Motor neuron (in vitro differentiated cells): ENCODE measurements around the gene CPA5. TPM values are rescaled to one million over a fixed set of nuclear protein-coding genes. Genes with fewer than 3 reads are reported as not detected.

Experiments
- ATAC-seq, 8 experiments: fragments of 200-7000 bp; cut with Tn5 transposase; replicated peaks in 6 of 8; 2 replicates each; pipeline ENCODE4 v1.8.0; 2021; ENCODE audit warnings: mild to moderate bottlenecking in 8 of 8, moderate library complexity in 8 of 8
- H3K27ac ChIP-seq, 2 donors: fragments of 250-450 bp; sonication (Bioruptor Pico); 2 replicates each; pipeline ENCODE4 v1.9.0; 2021; ENCODE audit warnings: antibody characterized with exemption in 2 of 2, mild to moderate bottlenecking in 2 of 2, moderate library complexity in 1 of 2
- H3K4me1 ChIP-seq, 2 donors: fragments of 250-450 bp; sonication (Bioruptor Pico); replicated peaks in 1 of 2; 2 replicates each; pipeline ENCODE4 v1.6.1; 2021; ENCODE audit warnings: antibody characterized with exemption in 2 of 2, mild to moderate bottlenecking in 2 of 2, moderate library complexity in 1 of 2
- H3K4me3 ChIP-seq, 5 donors: fragments of 250-450 bp; sonication (Bioruptor Pico); 2 replicates each; pipeline ENCODE4 v1.9.0; 2021; ENCODE audit warnings: antibody characterized with exemption in 5 of 5, mild to moderate bottlenecking in 5 of 5, moderate library complexity in 4 of 5
- WGBS, 10 experiments: fragments of 450-650 bp; shearing (Covaris generic); methylation state at CpG; one replicate each; pipeline ENCODE4 v1.0.0; 2022; 5-methylcytosine and 5-hydroxymethylcytosine counted together
- in situ Hi-C, 9 experiments: fragments of 400-800 bp; cut with MboI; loops; one replicate each; pipeline ENCODE4 v1.15.0; 2021; ENCODE audit warnings: low sequenced_read_pairs in 9 of 9, low pct_unique_long_range_greater_than_20kb in 2 of 9; ENCODE audit not compliant: unreplicated experiment in 9 of 9
- total RNA-seq, 8 experiments: library from RNA; unstranded; fragments of 300-600 nt; gene quantifications; 2 replicates each; pipeline versions ENCODE4 v1.2.3 to v1.2.4, GENCODE V29; 2022

CPA5 gene
- total RNA-seq, 8 experiments from 2014 or later: 0.22 to 2.6 (median 1.4) TPM

DNA sequence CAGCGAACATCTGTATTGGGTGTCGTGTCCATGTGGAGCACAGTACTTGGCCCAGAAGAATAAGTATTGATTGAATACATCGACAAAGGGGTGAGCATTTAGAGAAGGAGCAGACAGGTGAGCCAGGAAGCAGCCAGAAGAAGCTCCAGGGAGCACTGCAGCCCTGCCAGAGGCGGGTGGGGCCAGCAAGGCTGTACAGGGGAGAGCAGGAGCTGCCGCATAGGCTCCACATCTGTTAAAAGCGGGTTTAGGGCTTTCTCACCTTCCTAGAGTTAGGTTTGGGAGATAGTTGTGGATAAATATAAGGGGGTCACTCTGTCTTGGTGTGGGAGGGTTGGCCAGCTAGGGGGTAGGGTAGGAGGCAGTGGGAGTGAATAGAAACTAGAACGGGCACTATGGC is 34.4 kb downstream of the CPA5 start:
- no peak overlapping the region for H3K4me3 ChIP-seq
- 20 to 100% (median 91%) methylated on average over 1 to 5 of the region's 7 CpGs; no CpG with 5 or more reads in 6 of the 10 experiments for WGBS, 10 experiments
- in situ Hi-C loops: no loop called here
- ATAC-seq: no peak
- H3K4me1 ChIP-seq: peaks cover 19 to 23% of the 10 kb centered on the region in 2 donors
- peak overlapping the region in 1 of 2 donors; percentile 20 for H3K27ac ChIP-seq

DNA sequence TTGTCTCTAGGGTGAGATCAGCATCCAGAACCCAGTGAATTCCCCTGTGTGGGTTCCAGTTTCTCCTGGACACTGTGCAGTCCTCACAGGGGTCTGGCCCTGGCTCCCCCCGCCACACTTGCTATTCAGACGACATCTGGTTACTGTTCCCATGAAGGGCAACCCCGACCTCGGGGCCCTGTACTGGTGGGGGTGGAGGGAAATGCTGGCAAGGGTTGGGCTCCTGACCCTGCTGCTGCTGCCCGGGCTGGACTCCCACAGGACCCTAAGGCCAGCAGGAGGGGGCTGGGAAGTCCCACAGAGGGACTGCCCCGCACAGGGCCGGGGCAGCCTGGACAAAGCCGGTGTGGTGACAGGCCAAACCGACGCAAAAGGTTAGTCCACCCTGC is 34.9 kb downstream of the CPA5 start:
- in situ Hi-C loops: no loop called here
- 30% methylated on average over 2 of the region's 10 CpGs; no CpG with 5 or more reads in 9 of the 10 experiments for WGBS, 10 experiments
- Histone ChIP-seq H3K4me1 (peaks cover 15 to 18% of the 10 kb centered on the region in 2 donors), H3K4me3 (no peak overlapping the region), H3K27ac (peak overlapping the region in 1 of 2 donors; percentile 20)
- ATAC-seq: peak in 4 of 8 experiments; percentile 26 to 43 (median 34)

DNA sequence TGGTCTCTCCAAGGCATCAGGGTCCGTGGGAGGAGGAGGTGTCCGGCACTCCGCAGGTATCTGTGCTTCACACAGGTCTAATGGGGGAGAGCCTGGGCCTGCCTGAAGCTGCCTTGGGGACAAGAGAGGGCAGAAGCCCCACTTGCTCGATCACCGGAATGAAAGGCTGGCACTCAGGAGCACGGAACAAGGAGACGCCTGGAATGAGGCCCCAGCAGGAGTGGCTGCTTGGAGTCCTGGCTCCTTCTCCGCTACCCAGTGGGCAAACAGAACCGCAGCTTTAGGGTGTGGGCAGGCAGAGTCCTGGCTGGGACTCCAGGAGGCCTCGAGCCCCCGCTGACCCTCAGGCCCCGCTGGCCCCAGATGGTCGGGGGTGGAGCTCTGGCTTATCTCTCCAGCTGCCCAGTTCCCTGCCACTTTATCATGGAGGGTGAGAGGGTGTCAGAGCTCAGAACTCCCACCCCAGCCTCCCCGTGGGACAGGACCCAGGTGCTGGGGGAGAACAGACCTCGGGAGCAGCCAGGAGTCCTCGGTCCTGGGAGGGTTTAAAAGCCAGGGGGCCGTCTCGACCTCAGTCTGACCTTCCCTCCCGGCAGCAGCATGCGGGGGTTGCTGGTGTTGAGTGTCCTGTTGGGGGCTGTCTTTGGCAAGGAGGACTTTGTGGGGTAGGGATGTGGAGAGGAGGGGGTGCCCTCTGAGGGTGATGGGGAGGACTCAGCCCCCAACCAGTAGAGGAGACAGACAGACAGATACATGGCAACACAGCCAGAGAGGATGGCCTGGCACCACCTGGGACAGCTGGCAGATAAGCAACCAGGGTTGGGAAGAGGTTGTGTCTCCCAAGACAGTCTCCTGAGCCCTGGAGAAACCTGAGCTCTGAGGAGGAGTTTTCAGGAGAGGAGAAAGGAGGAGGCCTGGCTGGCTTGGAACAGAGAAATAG is 35.6 kb downstream of the CPA5 start, which contains the start of gene CPA1:
Gene CPA1 (plus strand): TSS at position 574 of the 940 bp plus-strand sequence. CDS start 27 bp downstream, at position 601.
- 15 to 69% methylated on average over 3 to 5 of the region's 20 CpGs; no CpG with 5 or more reads in 8 of the 10 experiments for WGBS, 10 experiments
- in situ Hi-C loops: no loop called here
- ATAC-seq: peak in 7 of 8 experiments; percentile 34 to 70 (median 59)

DNA sequence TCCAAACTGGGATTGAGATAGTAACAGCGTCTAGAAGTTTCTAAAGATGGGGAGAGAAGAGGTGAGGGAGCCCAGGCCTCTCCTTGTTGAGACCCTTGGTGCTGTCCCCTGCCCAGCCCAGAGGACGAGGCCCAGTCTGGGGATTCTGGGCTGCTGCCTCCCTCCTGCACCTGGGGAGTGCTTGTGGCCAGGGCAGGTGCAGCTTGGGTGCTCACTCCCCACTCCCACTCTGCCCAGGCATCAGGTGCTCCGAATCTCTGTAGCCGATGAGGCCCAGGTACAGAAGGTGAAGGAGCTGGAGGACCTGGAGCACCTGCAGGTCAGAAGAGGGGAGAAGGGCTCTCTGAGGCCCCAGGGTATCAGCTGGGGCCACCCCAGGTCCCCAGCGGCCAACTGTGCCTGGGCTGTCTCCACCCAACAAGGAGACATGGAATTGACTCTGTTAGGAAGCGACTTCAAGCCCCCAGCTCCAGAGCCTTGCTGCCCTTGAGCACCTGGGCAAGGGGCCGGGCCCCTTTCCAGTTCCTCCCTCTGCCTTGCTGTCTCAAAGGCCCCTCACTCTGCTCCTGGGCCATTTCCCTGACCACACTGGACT is 36.3 kb downstream of the CPA5 start:
- WGBS, 10 experiments: 40 to 100% (median 90%) methylated on average over 1 to 2 of the region's 7 CpGs; no CpG with 5 or more reads in 5 of the 10 experiments
- Histone ChIP-seq H3K27ac (no peak overlapping the region), H3K4me3 (no peak overlapping the region), H3K4me1 (peaks cover 15 to 16% of the 10 kb centered on the region in 2 donors)
- in situ Hi-C loops: no loop called here
- ATAC-seq: no peak

More for the DNA sequence above, 35.6 kb downstream of the CPA5 start, which contains the start of gene CPA1:
- peaks cover 15 to 16% of the 10 kb centered on the region in 2 donors for H3K4me1 ChIP-seq
- H3K4me3 ChIP-seq: no peak within 1 kb of the TSS
- peak within 1 kb of the TSS; percentile 9 to 20 for H3K27ac ChIP-seq

DNA sequence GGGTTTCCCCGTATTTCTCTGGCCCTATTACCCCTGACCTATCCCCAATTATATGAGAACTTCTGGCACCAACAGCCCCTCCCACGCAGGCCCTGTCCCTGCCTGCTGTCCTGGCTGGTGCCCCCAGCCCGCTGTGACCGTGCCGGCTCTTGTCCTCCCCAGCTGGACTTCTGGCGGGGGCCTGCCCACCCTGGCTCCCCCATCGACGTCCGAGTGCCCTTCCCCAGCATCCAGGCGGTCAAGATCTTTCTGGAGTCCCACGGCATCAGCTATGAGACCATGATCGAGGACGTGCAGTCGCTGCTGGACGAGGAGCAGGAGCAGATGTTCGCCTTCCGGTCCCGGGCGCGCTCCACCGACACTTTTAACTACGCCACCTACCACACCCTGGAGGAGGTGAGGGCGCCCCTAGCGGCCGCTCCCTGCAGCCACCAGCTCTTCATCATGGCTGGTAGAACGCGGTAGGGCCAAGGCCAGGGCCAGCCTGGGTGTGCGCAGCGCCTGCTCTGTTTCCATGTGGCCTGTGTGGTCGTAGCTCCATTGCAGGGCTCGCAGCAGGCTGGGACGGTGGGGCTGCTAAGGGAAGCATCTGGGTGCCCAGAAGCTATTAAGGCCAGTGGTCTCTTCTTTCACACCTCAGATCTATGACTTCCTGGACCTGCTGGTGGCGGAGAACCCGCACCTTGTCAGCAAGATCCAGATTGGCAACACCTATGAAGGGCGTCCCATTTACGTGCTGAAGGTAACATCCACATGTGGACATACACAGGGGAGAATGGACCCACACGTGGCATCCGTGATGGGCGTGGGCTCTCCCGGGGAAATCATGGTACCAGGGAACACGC is 37.1 kb downstream of the CPA5 start:
- in situ Hi-C loops: no loop called here
- Histone ChIP-seq H3K27ac (no peak overlapping the region), H3K4me3 (no peak overlapping the region), H3K4me1 (peaks cover 15 to 16% of the 10 kb centered on the region in 2 donors)
- WGBS, 10 experiments: 86 to 100% (median 100%) methylated on average over 1 to 16 of the region's 41 CpGs; no CpG with 5 or more reads in 1 of the 10 experiments
- no peak for ATAC-seq

DNA sequence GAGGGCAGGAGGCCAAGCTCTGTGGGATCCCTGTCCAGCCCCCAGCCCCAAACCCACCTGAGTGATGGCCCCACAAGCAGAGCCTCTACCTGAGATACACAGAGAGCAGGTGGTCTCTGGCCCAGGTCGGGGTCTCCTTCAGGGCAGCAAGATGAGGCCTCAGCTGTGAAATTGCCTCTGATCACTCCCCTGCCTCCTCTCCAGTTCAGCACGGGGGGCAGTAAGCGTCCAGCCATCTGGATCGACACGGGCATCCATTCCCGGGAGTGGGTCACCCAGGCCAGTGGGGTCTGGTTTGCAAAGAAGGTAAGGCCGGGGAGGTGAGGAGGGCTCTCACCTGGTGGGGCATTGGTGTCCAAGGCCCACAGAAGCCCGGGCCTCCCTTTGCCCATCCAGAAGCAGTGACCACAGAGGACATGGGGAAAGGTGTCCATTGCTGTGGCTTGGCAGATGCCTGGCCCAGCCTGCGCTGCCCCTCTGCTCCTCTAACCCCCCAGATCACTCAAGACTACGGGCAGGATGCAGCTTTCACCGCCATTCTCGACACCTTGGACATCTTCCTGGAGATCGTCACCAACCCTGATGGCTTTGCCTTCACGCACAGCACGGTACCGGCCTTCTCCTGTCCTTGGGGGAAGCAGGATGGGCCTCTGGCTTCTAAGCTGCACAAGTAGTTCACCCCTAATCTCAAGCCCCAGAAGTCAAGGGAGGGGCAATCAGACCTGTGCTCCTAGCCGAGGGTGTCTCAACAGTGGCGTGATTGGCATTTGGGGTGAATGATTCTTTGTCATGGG is 38.8 kb downstream of the CPA5 start:
- no peak overlapping the region for H3K27ac ChIP-seq
- no peak for ATAC-seq
- 40 to 100% (median 80%) methylated on average over 1 to 5 of the region's 18 CpGs; no CpG with 5 or more reads in 4 of the 10 experiments for WGBS, 10 experiments
- in situ Hi-C loops: no loop called here
- peaks cover 15 to 21% of the 10 kb centered on the region in 2 donors for H3K4me1 ChIP-seq
- no peak overlapping the region for H3K4me3 ChIP-seq

DNA sequence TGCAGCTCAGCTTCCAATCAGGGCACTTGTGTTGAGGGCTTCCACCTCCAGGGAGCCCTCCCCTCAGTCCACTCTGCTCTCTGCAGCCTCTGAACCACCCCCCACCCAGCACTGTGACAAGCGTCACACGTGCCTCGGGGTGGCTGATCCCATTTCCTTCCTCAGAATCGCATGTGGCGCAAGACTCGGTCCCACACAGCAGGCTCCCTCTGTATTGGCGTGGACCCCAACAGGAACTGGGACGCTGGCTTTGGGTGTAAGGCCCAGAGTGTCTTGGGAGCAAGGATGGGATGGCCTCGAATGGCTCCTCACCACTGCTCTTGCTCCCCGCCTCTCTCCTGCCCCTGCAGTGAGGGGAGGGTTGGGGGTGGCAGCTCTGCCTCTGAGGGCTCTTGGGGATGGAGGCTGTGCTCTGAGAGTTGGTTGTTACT is 39.8 kb downstream of the CPA5 start:
- 69 to 94% (median 86%) methylated on average over 2 to 7 of the region's 10 CpGs; no CpG with 5 or more reads in 7 of the 10 experiments for WGBS, 10 experiments
- H3K4me1 ChIP-seq: peaks cover 15 to 21% of the 10 kb centered on the region in 2 donors
- in situ Hi-C loops: no loop called here
- H3K4me3 ChIP-seq: no peak overlapping the region
- ATAC-seq: no peak
- H3K27ac ChIP-seq: no peak overlapping the region

DNA sequence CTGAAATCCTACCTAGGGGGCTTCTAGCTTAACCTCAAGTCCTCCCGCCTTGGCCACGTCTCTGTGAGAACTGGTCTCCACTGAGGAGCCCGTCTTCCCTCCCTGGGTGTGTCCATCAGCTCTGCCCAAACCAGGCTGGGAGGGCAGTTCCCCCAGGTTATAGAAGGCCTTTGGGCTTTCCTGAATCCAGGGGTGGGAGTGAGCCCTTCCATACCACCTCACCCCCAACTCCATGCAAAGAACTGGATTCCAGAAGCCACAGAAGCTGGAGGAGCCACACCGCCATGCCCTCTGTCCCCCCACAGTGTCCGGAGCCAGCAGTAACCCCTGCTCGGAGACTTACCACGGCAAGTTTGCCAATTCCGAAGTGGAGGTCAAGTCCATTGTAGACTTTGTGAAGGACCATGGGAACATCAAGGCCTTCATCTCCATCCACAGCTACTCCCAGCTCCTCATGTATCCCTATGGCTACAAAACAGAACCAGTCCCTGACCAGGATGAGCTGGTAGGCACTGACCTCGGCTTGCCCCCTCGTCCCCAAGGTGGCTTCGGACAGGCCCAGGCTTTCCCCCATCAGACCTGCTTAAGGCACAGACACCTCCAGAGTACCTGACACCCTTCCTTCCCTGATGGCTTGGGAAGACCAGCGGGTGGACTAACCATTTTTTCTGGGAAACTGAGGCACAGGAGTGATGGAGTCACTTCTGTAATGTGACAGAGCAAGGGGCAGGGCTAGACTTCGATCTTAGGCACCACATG is 40.4 kb downstream of the CPA5 start:
- ATAC-seq: no peak
- Histone ChIP-seq H3K4me1 (peaks cover 10 to 16% of the 10 kb centered on the region in 2 donors), H3K4me3 (no peak overlapping the region), H3K27ac (no peak overlapping the region)
- 89 to 100% (median 93%) methylated on average over 1 to 9 of the region's 13 CpGs; no CpG with 5 or more reads in 4 of the 10 experiments for WGBS, 10 experiments
- in situ Hi-C loops: no loop called here

DNA sequence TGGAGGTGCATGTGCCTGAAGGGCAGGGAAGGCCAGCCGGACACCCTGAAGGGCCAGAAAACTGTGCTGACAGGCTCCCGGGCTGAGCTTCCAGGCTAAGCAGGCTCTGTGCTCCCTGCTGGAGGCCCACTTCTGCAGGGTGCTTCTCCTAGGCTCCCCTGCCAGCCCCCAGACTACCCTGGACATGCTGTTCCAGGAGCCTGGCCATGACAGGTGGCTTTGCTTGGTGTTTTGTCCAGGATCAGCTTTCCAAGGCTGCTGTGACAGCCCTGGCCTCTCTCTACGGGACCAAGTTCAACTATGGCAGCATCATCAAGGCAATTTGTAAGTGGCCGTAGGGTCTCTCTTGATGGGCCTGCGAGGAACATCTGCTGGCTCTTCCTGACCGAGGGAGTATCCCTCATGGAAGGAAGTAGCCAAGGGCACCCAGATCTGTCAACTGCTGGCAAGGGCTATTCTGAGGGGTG is 41.0 kb downstream of the CPA5 start:
- Histone ChIP-seq H3K4me1 (peaks cover 4 to 10% of the 10 kb centered on the region in 2 donors), H3K27ac (no peak overlapping the region), H3K4me3 (no peak overlapping the region)
- 80 to 95% (median 82%) methylated on average over 1 to 3 of the region's 6 CpGs; no CpG with 5 or more reads in 6 of the 10 experiments for whole genome bisulfite sequencing, 10 experiments
- in situ Hi-C loops: no loop called here
- no peak for ATAC-seq

DNA sequence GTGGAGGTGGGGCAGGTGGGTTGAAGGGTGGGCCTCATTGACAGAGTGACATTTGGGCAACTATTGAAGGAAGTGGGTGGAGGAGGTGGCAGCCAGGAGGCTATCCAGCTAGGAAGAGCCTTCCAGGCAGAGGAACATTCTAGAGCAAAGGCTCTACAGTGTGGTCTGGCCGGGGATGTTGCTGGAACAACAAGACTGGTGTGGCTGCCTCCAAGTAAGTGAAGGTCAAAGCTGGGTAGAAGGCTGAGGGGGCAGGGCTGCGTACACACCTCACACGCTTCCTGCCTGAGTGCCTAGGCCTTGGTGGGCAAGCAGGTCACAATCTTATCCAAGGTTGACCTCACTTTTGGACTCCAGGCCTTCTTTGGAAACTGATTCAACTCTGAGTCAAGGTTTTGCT is 42.3 kb downstream of the CPA5 start:
- WGBS, 10 experiments: 77 to 100% (median 95%) methylated on average over 1 to 3 of the region's 3 CpGs; no CpG with 5 or more reads in 4 of the 10 experiments
- in situ Hi-C loops: no loop called here
- Histone ChIP-seq H3K4me3 (no peak overlapping the region), H3K27ac (no peak overlapping the region), H3K4me1 (peaks cover 4 to 5% of the 10 kb centered on the region in 2 donors)
- no peak for ATAC-seq

DNA sequence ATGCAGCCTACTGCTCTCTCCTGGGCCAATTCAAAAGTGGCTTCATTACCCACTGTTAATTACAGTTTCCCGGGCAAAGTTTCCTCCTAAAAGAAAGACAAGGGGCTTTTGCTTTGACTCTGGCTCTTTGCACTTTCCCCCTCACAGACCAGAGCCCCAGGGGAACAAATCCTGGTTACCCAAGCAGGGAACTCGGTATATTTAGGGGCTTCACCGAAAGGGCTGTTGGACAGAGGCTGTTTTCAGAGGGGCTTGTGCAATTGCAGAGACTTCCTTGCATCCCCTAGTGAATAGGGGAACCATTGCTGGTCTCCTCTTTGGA is 42.7 kb downstream of the CPA5 start:
- in situ Hi-C loops: no loop called here
- no peak overlapping the region for H3K4me3 ChIP-seq
- H3K4me1 ChIP-seq: peaks cover 8% of the 10 kb centered on the region in 2 donors
- WGBS, 10 experiments: 67 to 100% (median 90%) methylated on average over 2 to 3 of the region's 3 CpGs; no CpG with 5 or more reads in 4 of the 10 experiments
- no peak overlapping the region for H3K27ac ChIP-seq
- no peak for ATAC-seq
